ENCODE measurements around the gene NAALADL2. TPM values are rescaled to one million over a fixed set of nuclear protein-coding genes. Genes with fewer than 3 reads are reported as not detected.

NAALADL2 gene
- total RNA-seq, 1 experiment from 2014 or later, result 12.8 TPM

DNA sequence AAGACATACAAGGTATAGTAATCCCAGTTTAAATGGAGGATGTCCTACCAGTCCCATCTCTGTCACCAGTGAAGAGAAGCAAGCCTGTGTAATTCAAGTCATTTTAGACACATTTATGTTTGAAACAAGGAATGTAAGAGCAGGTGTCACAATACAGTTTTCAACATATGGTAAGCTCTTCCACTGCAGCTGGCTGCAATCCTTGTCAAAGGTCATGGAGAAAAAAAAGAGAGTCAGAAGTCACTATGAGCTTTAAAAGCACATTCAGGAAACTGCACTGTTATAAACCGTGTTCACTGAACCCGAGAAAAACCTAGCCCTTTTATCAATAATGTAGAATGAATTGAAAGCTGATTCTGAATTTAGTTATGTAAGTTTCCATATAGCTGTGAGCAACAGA, 206.4 kb downstream of the NAALADL2 start:
- Histone ChIP-seq H3K9me3 (ENCODE audit: insufficient read depth, low read depth) (no peaks in the 10 kb centered on the region), H3F3A (ENCODE audit: insufficient read depth, low read depth) (no peaks in the 10 kb centered on the region), H3K4me3 (no peak overlapping the region), H3K27me3 (ENCODE audit: insufficient read depth, low read depth) (no peaks in the 10 kb centered on the region), H3K9me2 (ENCODE audit: insufficient read depth) (no peaks in the 10 kb centered on the region), H4K20me1 (ENCODE audit: insufficient read depth) (no peaks in the 10 kb centered on the region), H2AFZ (no peak overlapping the region), H3K36me3 (ENCODE audit: low read depth) (no peaks in the 10 kb centered on the region), H3K4me1 (replicated peaks; ENCODE audit: insufficient read depth) (no peaks in the 10 kb centered on the region), H3K4me2 (no peak overlapping the region), H3K79me2 (ENCODE audit: low read depth) (no peaks in the 10 kb centered on the region), H3K27ac (no peak overlapping the region)
- CTCF ChIA-PET, result no interaction called here
- POLR2A ChIA-PET (ENCODE audit: unreplicated experiment), result interaction anchor here (0.5 kb wide), 1 partner anchor 589 kb away, joined by 4 read pairs; no protein-coding TSS in a partner anchor
- BruUV-seq (replicated peaks), result no TSS peak
- no peak for DNase-seq
- intact Hi-C loops (cut with micrococcal nuclease; ENCODE audit: unreplicated experiment), result no loop called here
- TF ChIP-seq, protein P1, sequence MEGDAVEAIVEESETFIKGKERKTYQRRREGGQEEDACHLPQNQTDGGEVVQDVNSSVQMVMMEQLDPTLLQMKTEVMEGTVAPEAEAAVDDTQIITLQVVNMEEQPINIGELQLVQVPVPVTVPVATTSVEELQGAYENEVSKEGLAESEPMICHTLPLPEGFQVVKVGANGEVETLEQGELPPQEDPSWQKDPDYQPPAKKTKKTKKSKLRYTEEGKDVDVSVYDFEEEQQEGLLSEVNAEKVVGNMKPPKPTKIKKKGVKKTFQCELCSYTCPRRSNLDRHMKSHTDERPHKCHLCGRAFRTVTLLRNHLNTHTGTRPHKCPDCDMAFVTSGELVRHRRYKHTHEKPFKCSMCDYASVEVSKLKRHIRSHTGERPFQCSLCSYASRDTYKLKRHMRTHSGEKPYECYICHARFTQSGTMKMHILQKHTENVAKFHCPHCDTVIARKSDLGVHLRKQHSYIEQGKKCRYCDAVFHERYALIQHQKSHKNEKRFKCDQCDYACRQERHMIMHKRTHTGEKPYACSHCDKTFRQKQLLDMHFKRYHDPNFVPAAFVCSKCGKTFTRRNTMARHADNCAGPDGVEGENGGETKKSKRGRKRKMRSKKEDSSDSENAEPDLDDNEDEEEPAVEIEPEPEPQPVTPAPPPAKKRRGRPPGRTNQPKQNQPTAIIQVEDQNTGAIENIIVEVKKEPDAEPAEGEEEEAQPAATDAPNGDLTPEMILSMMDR (conservative IDR thresholded peaks at IDR 0.05), result no peak
- TF ChIP-seq EZH2 (IDR thresholded peaks at IDR 0.05; ENCODE audit: low read depth), result no peak

DNA sequence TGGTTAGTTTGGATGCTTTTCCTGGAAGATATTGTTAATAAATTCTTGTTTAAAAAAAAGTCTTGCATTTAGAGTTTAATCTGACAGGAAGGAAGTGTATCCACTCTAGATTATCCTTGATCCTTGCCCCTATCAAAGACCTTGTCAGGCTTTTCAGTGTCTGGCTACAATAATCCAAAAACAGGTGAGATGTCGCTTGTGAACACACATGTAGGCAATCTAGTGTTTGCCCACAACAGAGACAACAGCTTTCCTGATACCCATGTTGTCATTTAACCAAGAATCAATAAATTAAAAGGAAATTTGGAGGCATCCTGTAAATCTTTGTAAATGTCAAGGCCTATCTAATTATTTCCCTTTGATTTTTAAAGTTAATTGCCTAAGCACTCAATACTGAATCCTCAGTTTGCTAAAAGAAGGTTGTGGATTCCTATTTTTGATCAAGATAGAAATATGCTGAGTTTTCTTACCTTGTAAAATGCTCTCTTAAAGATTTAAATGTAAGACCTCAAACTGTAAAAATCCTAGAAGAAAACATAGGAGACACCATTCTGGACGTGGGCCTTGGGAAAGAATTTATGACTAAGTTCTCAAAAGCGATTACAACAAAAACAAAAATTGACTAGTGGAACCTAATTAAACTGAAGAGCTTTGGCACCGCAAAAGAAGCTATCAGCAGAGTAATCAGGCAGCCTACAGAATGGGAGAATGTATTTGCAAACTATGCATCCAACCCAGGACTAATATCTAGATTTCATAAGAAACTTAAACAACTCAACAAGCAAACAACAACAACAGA, 207.7 kb downstream of the NAALADL2 start:
- H3K9me2 ChIP-seq (ENCODE audit: insufficient read depth), result no peaks in the 10 kb centered on the region
- TF ChIP-seq, protein P1 (conservative IDR thresholded peaks at IDR 0.05), result no peak
- no peaks in the 10 kb centered on the region for H3F3A ChIP-seq (ENCODE audit: insufficient read depth, low read depth)
- H3K79me2 ChIP-seq (ENCODE audit: low read depth), result no peaks in the 10 kb centered on the region
- peaks cover 6% of the 10 kb centered on the region; the same call in 1 of the 2 replicates for H3K4me1 ChIP-seq (replicated peaks; ENCODE audit: insufficient read depth)
- POLR2A ChIA-PET (ENCODE audit: unreplicated experiment), result no interaction called here
- H3K27me3 ChIP-seq (ENCODE audit: insufficient read depth, low read depth), result no peaks in the 10 kb centered on the region
- H4K20me1 ChIP-seq (ENCODE audit: insufficient read depth), result no peaks in the 10 kb centered on the region
- no peak overlapping the region for H3K4me3 ChIP-seq
- intact Hi-C loops (cut with micrococcal nuclease; ENCODE audit: unreplicated experiment), result no loop called here
- no peak for DNase-seq
- H3K4me2 ChIP-seq, result no peak overlapping the region
- no peaks in the 10 kb centered on the region for H3K9me3 ChIP-seq (ENCODE audit: insufficient read depth, low read depth)
- no peaks in the 10 kb centered on the region for H3K36me3 ChIP-seq (ENCODE audit: low read depth)
- no peak overlapping the region for H3K27ac ChIP-seq
- CTCF ChIA-PET, result no interaction called here
- H2AFZ ChIP-seq, result no peak overlapping the region
- no TSS peak for BruUV-seq (replicated peaks)

DNA sequence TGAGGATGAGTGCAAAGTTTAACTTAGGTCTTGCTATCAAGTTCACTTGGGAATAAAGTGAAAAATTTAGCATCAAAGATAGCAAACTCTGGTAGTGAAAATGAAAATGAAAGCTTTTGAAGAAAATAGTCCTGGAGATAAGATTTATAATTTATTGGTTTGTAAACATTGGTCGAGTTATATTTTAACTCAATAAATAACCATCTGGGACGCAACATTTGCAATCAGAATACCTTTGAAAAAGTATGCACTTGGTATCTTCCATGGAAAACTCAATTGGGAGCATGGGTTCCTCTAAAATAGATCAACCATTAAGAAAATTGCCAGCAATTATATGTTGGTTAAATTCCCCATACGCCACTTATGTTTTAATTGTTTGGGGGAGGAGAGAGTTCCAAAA, 209.5 kb downstream of the NAALADL2 start:
- intact Hi-C loops (cut with micrococcal nuclease; ENCODE audit: unreplicated experiment), result no loop called here
- H3K4me2 ChIP-seq, result no peak overlapping the region
- POLR2A ChIA-PET (ENCODE audit: unreplicated experiment), result no interaction called here
- no peak overlapping the region for H3K4me3 ChIP-seq
- no peaks in the 10 kb centered on the region for H3K36me3 ChIP-seq (ENCODE audit: low read depth)
- H3K27me3 ChIP-seq (ENCODE audit: insufficient read depth, low read depth), result no peaks in the 10 kb centered on the region
- H3F3A ChIP-seq (ENCODE audit: insufficient read depth, low read depth), result no peaks in the 10 kb centered on the region
- CTCF ChIA-PET, result no interaction called here
- H3K79me2 ChIP-seq (ENCODE audit: low read depth), result no peaks in the 10 kb centered on the region
- no TSS peak for BruUV-seq (replicated peaks)
- no peak overlapping the region for H3K27ac ChIP-seq
- peaks cover 6% of the 10 kb centered on the region; the same call in 1 of the 2 replicates for H3K4me1 ChIP-seq (replicated peaks; ENCODE audit: insufficient read depth)
- no peaks in the 10 kb centered on the region for H3K9me2 ChIP-seq (ENCODE audit: insufficient read depth)
- no peaks in the 10 kb centered on the region for H4K20me1 ChIP-seq (ENCODE audit: insufficient read depth)
- no peaks in the 10 kb centered on the region for H3K9me3 ChIP-seq (ENCODE audit: insufficient read depth, low read depth)
- H2AFZ ChIP-seq, result no peak overlapping the region
- TF ChIP-seq, protein P1 (conservative IDR thresholded peaks at IDR 0.05), result no peak
- no peak for TF ChIP-seq EZH2 (IDR thresholded peaks at IDR 0.05; ENCODE audit: low read depth)
- DNase-seq, result no peak
